Measurements from ENCODE around the gene SPTBN1.

GRCh38 chr2:54577035-54577434, 120.9 kb downstream of the SPTBN1 start:
- no peak for TF ChIP-seq EZH2 (IDR thresholded peaks at IDR 0.05)
- no peak for TF ChIP-seq POLR2AphosphoS5 (IDR thresholded peaks at IDR 0.05; ENCODE audit: borderline replicate concordance, low read depth, low read length)
